ENCODE results near the gene MAMDC2.

DNA sequence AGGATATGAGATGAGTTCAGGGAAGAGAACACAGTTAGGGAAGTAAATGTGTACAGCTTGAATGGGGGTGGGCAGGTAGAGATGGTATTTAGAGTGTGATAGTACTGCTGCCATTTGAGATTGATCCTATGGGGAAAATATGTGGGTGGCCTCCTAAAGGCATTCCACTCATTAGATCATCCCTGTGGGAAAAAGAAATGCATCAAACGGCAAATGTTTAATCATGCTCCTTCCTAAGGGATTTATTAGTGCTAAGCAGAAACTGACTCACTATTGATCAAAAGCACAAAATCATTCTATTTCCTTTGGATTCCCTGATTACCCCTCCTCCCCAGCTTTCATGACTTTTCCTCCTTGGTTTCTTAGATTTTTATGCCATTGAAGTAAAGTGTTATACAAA, 178.7 kb downstream of the MAMDC2 start:
- TF ChIP-seq POLR2A (IDR thresholded peaks at IDR 0.05; ENCODE audit: low read depth, low read length), result no peak
- no peak for TF ChIP-seq TAF1 (IDR thresholded peaks at IDR 0.05; ENCODE audit: borderline replicate concordance, low read depth, low read length)

Measured in GM12892 (cell line).